HG03196 (cell line): ENCODE measurements around the gene SPAG16.

Source experiments
- ATAC-seq: cut with Tn5 transposase; IDR thresholded peaks from one replicate; pipeline ENCODE4 v1.9.1; 2021; ENCODE audit not compliant: unreplicated experiment

Gene SPAG16

GRCh38 chr2:214341646-214342045 lies 1057.4 kb downstream of the SPAG16 start:
- ATAC-seq: no peak

- ATAC-seq: no peak
These were observed 1074.2 kb downstream of the SPAG16 start for GRCh38 chr2:214358506-214358905.

GRCh38 chr2:214361116-214361515 lies 1076.9 kb downstream of the SPAG16 start:
- ATAC-seq: no peak

- no peak for ATAC-seq
These were observed 1081.3 kb downstream of the SPAG16 start for GRCh38 chr2:214365549-214365948.

- ATAC-seq: no peak
These were observed 1082.9 kb downstream of the SPAG16 start for GRCh38 chr2:214367171-214367570.

- no peak for ATAC-seq
These were observed 1092.5 kb downstream of the SPAG16 start for GRCh38 chr2:214376618-214377285.

GRCh38 chr2:214377286-214377624 lies 1093.0 kb downstream of the SPAG16 start:
- no peak for ATAC-seq

GRCh38 chr2:214378455-214379103 lies 1094.3 kb downstream of the SPAG16 start:
- no peak for ATAC-seq

GRCh38 chr2:214379227-214379626 lies 1095.0 kb downstream of the SPAG16 start:
- no peak for ATAC-seq

GRCh38 chr2:214380681-214381080 lies 1096.4 kb downstream of the SPAG16 start:
- no peak for ATAC-seq

GRCh38 chr2:214382229-214382628 lies 1098.0 kb downstream of the SPAG16 start:
- no peak for ATAC-seq

GRCh38 chr2:214386720-214387119 lies 1102.5 kb downstream of the SPAG16 start:
- no peak for ATAC-seq

GRCh38 chr2:214389334-214389733 lies 1105.1 kb downstream of the SPAG16 start:
- ATAC-seq: no peak

GRCh38 chr2:214393796-214394195 lies 1109.5 kb downstream of the SPAG16 start:
- ATAC-seq: no peak

- ATAC-seq: no peak
These were observed 1110.8 kb downstream of the SPAG16 start for GRCh38 chr2:214395040-214395439.

GRCh38 chr2:214401580-214401979 lies 1117.3 kb downstream of the SPAG16 start:
- no peak for ATAC-seq

GRCh38 chr2:214410128-214410775 lies 1126.0 kb downstream of the SPAG16 start:
- ATAC-seq: no peak

GRCh38 chr2:214410918-214411554 lies 1126.8 kb downstream of the SPAG16 start, which contains the start of gene VWC2L:
TSS of gene VWC2L (plus strand) at chr2:214411054. CDS start at chr2:214414194, 3,140 bp downstream.
- no peak for ATAC-seq

GRCh38 chr2:214412679-214413078 lies 1128.4 kb downstream of the SPAG16 start:
- no peak for ATAC-seq

GRCh38 chr2:214436470-214436869 lies 1152.2 kb downstream of the SPAG16 start:
- ATAC-seq: no peak

GRCh38 chr2:214450118-214450894 lies 1166.0 kb downstream of the SPAG16 start:
- no peak for ATAC-seq
